D341Med (cell line): ENCODE results near the gene ZFYVE1.
"Not testable (repeated sequence)": the region's sequence is repeated elsewhere in the genome, so short reads cannot be mapped to it uniquely, and the experiment has no call there.

Experiments
- DNase-seq: peaks from one replicate; pipeline ENCODE4 v3.0.0; 2012; ENCODE audit warnings: low spot score

The ZFYVE1 gene

DNA sequence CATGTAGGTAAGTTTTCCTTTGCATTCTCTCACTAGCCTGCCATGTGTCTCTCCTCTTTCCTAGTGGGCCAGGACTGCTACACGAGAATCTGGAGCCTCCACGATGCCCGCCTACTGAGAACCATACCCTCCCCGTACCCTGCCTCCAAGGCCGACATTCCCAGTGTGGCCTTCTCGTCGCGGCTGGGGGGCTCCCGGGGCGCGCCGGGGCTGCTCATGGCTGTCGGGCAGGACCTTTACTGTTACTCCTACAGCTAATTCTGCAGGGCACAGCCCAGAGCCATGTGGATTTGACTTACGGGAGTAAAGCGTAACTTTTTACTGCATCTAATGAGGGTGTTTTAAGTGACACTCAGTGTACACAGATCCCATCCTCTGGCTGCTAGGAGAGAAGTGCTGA lies 68.4 kb downstream of the ZFYVE1 start:
- no peak for DNase-seq

DNA sequence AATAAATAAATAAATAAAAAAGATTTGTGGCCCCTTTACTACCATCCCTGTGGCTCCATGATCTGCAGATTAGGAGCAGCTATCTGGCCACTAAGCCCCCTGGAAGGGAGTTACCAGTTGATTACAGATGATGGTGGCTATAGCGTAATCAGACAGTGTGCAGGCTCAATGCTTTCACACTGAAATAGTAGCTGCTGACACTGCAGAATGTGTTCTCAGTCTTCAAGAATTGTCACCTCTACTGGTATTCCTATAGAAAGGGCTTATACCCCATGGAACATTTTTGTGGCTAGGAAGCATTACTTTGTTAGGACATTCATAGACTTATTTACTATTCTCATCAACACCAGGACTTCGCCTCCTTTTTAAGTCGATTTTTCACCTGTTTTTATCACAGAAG lies 69.7 kb downstream of the ZFYVE1 start:
- no peak for DNase-seq

DNA sequence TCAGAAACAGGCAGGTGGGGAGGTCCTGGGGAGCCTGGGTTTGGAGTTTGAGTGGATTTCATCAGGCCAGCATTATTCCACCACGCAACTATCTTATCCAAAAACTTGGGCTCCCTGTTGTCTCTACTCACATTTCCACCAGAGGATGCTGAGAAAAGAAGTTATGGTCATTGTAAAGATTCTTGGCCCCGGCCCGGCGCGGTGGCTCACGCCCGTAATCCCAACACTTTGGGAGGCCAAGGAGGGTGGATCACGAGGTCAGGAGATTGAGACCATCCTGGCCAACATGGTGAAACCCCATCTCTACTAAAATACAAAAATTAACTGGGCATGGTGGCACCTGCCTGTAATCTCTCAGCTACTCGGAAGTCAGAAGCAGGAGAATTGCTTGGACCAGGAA lies 70.2 kb downstream of the ZFYVE1 start:
- DNase-seq, result not testable (repeated sequence)

DNA sequence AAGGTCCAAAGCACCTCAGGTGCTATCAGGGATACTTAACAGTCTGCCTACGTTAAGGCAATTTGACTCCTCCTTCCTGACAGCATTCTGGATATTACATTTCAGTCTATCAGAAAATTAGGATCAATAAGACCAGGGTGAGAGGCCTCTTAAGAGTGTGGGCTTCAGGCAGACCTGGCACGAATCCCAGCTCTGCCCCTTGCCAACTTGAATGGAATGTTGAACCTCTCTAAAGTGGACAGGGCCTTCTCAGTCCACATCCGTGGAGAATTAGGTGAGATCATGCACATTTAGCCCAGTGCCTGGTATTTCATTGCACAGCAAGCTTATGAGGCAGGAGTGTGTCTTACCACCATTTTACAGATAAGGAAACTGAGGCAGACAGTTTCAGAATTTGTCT lies 74.7 kb downstream of the ZFYVE1 start:
- no peak for DNase-seq

DNA sequence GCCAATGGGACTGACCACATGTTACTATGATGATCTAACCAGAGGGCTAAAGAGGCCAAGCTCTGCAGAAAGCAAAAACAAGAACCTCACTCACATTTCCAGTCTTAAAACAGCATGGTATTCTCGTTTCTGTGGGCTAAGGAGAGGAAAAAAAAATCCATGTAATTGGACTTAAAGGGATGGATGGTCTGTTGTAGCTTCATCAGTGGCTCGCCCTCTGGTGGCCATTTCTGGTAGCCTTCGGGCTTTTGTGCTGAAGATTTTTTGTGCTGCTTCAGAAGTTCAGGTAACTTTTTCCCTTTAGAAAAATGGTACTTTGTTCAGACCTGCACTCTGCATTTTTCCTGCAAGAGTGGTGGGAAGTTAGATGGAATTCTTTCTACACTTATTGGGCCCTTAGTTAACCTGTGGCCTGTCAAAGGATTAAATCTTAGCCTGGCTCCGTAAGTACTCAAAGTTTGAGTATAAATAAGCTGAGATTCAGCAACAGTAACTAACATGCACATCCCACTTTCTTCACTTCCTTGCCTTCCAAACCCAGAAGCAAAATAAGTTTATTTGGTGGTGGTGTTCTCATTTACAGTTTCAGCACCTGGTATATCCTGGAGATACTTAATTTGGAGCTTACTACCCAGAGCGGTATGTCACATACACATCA lies 78.3 kb downstream of the ZFYVE1 start:
- DNase-seq, result peak; percentile 68

DNA sequence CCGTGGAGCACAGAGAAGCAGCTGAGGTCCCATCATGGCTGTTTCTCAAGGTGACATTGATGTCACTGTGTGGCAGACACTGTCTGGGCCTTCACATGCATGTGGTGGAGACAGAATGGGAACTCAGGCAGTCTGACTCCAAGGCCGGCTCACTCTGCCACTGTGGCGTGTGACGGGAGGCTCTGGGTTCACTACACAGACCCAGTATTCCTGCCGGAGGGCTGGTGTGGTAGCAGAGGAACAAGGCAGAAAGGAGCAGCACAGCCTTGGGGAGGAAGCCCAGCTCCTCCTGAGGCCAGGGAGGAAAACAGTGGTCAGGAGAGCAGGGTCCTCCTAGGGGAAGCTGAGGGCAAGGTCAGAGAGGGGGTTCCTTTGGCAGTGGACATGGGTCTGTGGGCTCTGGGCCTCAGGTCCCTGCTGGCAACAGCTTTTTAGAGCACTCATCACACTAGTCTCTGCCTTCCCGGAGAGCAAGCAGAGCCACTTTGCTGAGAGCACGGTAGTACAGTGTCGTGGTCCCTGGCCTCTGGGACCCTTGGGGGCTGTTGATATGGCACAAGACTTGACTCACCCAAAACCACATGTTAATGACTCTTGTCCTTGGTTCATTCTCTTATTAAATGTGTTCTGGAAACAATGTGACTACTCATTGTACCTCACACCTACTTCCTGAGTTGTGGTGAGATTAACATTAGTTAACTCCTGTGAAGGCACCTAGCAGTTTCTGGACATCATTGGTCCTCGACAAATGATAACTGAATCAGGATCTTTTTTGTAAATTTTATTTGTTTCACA lies 79.3 kb downstream of the ZFYVE1 start:
- DNase-seq, result no peak

DNA sequence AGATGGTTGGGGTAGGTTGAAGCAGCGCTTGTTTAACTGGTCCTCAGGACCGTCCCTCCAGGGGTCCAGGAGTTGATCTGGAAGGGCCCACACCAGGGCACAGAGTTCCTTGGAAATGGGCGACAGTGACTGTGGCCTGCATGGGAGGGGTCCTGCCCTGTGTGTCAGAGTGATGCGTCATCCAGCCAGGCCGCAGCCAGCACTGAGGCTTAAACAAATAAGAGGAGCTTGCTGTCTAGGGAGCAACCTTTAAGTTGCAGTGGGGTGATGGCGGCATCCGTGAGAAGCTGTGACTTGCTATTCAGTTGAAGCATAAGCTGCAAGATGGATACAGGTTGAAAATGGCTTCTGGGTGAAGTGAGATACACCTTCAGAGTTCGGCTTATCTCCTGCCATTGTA lies 80.4 kb downstream of the ZFYVE1 start:
- no peak for DNase-seq

DNA sequence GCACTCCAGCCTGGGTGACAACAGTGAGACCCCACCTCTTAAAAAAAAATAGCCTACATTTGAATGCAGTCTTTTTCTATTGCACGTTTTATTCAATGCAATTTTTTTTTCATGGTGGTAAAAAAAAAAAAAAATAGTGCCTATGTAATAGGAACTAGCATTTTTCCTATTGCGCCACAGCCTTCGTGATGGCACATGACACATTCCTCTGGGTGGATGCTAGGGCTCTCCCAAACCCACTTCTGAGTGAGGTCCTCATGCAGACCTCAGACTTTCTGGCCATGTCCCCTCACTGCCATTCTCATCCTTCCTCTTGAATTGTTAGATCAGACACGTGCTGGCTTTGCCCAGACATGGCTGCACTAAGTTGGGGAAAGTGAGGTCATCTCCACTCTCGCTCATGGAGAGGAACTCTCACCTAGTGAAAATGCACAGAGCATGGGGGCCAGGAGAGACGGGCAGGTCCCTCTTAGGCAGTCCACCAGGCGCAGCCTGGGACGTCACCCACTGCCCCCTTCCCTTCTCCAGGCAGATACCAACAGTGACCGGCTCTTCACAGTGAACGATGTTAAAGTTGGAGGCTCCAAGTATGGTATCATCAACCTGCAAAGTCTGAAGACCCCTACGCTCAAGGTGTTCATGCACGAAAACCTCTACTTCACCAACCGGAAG lies 81.4 kb downstream of the ZFYVE1 start:
- no peak for DNase-seq

DNA sequence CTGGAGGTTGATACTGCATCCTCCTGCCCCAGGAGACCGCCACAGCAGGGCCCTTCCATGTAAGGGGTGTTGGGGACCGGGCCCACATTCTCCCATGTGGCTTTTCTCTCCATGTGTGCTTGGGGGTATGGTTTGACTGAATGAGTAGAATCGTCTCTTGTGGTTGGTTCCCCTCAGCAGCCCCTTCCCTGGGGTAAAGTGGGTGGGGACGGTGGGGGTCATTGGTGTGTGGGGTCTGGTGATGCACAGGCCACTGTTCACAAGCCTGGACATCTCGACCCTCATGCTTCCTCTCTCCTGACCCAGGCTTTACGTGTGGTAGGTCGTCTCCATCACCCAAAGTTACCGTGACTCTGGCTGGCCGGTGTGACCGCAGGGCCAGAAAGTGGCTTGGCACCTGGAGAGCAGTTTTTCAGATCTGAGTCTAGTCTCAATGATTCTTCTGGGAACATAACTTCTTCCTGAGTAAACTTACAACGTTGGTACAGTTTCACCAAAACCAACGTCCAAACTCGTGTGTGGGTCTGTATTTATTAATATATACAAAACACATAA lies 83.0 kb downstream of the ZFYVE1 start:
- DNase-seq, result no peak

DNA sequence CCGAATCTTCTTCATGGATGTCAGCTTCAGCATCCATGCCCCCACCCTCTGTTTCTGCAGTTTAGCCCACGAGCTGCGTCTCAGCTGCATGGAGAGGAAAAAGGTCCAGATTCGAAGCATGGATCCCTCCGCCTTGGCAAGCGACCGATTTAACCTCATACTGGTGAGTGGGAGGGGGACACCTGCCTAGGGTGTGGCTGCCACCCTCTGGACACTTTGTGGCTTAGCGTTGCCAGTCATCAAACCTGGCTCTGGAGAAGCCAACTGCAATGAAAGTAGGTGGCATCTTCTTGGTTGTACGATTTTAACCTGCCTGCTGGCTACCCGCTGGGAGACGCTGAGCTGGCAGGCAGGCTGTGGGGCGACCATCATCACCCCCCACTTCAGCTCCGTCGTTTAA lies 84.0 kb downstream of the ZFYVE1 start:
- DNase-seq, result no peak

DNA sequence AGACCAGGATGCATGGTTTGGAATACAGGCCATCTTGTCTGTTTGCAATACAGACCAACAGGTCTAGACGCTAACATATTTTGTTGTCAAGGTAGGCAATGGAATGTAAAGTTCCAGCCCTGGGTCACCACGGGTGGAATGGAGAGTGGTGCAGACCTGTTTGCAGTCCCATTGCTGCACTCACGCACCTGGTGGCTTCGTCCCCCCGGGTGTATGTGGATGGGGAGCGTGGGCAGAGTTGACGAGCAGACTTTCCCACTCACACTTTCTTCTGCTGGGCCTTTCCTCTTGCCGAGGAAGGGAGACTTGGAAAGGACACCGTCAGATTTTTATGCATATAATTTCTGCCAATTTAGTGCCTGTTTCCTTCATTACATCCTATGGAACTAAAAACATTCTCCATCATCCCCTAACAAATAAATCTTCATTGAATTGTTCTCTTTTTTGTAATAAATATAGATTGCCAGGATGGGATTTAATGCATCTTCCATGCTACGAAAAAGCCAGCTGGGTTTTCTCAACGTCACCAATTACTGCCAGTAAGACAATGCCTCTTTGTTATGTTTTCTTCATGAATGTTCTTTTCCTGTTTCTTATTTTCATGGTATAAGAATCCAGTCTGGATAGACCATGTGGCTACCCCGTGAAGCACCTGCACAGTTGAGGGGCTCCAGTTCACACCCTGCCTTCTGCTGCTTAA lies 85.5 kb downstream of the ZFYVE1 start:
- DNase-seq, result no peak

DNA sequence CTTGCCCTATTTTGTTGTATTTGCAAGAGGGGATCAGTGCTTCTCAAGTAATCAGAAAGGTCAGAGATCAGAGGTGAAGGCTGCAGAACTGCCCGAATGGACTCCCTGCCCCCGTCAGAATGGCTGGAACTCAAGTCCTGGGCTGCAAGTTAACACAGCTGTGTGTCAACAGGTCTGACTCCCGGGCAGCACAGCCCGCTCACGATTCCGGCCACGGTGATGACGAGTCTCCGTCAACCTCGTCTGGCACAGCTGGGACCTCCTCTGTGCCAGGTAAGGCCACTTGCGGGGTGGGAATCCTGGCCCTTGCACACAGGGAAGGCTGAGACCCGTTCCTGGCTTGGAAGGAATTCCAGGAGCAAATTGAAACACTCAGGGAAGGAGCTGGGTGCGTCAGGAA lies 87.3 kb downstream of the ZFYVE1 start:
- DNase-seq, result no peak

DNA sequence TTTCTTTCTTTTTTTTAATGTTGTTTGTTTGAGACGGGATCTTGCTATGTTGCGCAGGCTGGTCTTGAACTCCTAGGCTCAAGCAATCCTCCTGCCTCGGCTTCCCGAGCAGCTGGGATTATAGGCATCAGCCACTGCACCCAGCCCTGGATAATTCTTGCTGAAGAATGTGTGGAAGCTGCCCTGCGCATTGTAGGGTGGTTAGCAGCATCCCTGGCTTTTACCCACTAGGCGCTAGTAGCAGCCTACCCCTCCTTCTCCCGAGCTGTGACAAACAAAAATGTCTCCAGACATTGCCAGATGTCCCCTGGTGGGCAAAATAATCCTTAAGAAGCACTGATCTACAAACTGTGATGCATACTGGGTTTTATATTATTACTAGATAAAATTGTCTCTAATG lies 94.0 kb downstream of the ZFYVE1 start:
- DNase-seq, result peak; percentile 64

DNA sequence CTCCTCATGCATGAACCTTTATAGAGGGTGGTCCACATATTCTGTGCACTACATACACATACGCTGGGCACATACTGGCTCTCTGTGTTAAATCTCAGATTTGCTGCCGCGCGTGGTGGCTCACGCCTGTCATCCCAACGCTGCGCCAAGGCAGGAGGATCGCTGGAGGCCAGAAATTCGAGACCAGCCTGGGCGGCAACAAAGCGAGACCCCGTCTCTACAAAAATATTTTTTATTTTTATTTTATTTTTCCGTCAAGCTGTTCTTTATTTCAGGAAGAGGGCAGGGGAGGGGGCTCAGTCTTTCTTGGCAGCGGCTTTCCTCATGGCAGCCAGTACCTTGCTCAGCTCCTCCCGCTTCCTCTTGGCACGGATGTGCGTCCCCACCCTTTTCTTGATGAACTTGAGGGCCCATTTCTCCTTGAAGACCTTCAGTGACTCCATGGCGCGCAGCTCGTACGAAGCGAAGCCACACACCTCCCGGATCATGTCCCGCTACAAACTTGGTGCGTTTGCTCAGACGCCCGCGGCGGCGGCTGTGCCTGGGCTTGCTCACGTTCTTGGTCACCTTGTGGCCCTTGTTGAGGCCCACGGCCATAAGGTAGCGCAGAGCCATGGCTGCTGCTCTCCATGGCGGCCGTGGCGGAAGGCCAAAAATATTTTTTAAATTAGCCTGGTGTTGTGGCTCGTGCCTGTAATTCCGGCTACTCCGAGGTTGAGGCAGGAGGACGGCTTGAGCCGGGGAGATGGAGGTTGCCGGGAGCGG lies 97.4 kb downstream of the ZFYVE1 start:
- DNase-seq, result no peak

DNA sequence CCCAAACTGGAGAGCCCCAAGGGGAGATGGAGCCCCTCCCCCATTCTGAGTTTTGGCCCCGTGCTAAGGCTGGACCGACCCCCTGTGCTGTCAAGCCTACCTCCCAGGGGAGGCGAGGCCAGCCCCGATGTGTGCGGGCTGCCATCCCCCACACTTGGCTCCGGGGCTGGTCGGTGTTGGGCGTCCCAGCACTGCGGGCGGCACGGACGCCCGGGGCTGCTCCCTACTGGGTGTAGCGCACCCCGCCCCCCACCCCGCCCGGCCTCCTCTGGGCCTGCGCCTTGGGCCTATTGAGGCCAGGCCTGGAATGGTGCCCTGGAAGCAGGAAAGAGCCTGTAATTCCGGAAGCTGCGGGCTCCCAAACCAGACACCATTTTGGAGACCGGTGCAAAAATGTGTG lies 98.0 kb downstream of the ZFYVE1 start:
- no peak for DNase-seq

DNA sequence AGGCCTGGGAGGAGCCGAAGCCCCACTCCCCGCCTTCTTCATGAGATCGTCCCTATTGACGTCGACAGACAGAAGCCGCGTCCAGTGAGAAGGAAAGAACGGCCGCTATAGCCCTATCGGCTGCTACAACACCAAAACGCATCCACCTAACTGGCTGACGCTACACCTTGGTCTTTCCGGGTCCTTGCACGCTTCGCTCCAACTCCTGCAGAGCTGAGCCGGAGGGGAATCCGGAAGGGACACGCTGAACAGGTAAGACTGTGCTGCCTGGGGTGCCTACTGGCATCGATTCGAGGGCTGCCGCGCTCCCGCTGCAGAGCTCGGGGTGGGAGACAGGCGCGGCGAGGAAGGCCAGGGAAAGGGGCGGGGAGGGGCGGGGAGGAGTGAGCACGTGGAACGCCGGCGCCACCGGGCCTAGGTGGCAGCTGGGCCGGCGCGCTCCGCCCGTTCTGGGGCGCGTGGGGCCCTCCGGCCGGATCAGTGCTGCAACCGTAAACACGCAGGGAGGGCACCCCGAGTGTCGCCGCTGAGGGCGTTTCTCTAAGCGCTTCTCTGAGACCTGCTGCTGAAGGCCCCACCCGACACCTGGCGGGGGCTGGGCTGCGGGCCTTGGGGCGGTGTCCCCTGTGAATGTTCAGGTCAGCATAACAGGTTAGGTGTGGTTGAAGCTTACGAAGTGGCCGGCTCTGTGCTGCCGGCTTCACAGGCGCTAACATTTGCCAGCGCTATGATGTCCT lies 100.4 kb downstream of the ZFYVE1 start, which contains the start of gene DCAF4:
Gene DCAF4 (plus strand): TSS at position 173 of the 737 bp plus-strand sequence. CDS start 11,515 bp downstream, outside the sequence.
- DNase-seq, result peak; percentile 97

DNA sequence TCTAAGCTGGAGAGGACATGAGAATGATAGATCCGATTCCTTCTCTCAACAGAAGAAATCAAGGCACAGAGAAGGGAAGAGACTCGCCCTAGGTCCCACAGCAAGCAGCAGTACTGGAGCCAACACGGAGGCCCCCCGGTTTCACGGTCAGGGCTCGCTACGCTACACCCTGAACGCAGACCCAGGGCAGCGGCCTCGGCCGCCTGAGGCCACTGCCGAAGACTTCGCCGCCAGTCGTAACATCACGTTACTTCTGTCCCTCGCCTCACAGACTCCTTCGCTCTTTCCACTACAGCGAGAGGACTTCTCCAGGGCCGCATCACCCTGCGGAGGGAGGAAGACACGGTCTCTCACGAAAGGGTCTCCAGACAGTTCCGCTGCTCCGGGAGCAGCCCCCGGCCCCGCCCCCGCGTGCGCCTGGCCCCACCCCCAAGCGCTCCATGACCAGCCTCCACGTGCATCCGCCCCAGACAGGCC lies 101.1 kb downstream of the ZFYVE1 start:
- no peak for DNase-seq

DNA sequence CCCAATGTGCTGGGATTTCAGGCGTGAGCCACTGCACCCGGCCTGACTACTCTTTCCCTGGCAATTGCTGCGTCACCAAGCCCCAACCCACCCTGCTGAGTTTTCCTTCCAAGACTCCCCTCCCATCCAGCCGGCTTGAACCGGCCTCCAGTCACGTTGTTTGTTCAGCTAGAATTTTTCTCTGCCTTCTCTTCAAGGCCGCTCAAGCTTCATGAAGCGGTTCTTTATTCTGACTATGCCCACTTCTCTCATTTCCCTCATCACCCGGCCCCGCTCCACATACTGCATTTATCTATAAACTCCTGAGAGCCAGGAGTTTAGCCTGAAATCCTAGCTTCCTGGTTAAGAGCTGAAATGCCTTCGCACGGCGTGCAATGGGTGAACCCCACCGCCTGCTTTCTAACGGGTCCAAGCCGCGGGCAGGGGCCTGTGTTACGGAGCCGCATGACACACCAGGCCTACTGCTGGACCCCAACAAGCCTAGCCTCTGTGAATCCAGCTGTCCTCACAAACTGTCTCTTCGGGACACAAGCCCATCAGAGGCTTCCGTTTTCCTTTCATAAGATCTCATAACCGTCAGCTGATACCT lies 101.6 kb downstream of the ZFYVE1 start:
- no peak for DNase-seq

DNA sequence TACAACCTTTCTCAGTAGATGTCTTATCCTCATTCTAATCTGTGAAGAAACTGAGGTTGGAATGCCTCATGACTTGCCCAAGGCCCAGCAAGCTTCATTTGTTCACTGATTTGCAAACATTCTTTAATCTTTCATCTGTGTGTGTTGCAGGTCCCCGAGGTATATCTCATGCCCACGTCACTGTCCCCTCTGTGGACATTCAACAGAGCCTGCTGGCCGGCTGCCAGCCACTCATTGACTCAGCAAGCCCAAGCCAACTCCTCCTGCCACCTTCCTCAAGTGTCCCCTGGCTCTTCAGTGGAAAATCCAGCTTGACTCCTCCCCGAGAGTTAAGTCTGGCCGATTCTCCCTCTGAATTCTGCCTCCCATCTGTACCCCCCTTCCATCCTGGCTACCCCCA lies 102.6 kb downstream of the ZFYVE1 start:
- DNase-seq, result no peak

DNA sequence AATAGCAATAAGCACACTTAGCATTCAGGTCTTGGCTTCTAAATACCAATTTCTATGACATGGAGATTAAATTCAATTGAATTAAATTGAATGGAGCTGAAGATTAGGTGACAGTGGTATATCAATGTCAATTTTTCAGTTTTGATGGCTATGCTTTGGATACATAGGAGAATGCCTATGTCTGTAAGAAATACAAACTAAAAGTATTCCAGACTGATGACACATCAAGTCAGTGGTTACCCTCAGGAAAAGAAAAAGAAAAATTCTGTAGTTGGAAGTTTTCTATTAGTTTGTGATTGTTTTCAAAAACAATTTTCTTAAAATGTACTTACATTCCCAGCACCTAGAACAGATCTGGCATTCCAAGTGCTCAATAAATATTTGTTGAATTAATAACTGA lies 105.5 kb downstream of the ZFYVE1 start:
- DNase-seq, result no peak
